ENCODE data around the gene PDE11A. TPM values are rescaled to one million over a fixed set of nuclear protein-coding genes. Genes with fewer than 3 reads are reported as not detected.

The PDE11A gene
- polyA plus RNA-seq, 5 donors = 0.18 to 0.37 (median 0.25) TPM

Other genes starting within 250 kb of the PDE11A start
- gene RBM45, start 39.7 kb upstream of the PDE11A start, polyA plus RNA-seq (ENCODE audit: insufficient read depth in 1 of 5, insufficient read length in 5 of 5, low replicate concordance in 1 of 5) = 10 to 100 TPM; 19.2 to 31.2 (median 25.9) TPM
- gene OSBPL6, start 121.7 kb upstream of the PDE11A start, polyA plus RNA-seq (ENCODE audit: insufficient read depth in 1 of 5, insufficient read length in 5 of 5, low replicate concordance in 1 of 5) = 1 to 10 TPM; 3.1 to 6.7 (median 5.7) TPM